HepG2 (cell line): ENCODE measurements around the gene GJB1. TPM values are rescaled to one million over a fixed set of nuclear protein-coding genes. Genes with fewer than 3 reads are reported as not detected.

ENCODE experiments used
- BHLHE40 ChIP-seq: IDR thresholded peaks from 2 replicates; pipeline ENCODE4 v1.6.1; 2011; ENCODE audit warnings: low read length, improper control_type of control experiment
- ELF3 ChIP-seq: IDR thresholded peaks from 2 replicates; pipeline ENCODE4 v1.6.1; 2016; ENCODE audit warnings: missing genetic modification reagents, missing compliant biosample characterization
- HOXA3 ChIP-seq: sonication (generic); formaldehyde crosslinking; IDR thresholded peaks from 2 replicates; pipeline ENCODE4 v1.5.0; 2020; ENCODE audit warnings: missing genetic modification reagents
- IRX3 ChIP-seq: sonication (generic); formaldehyde crosslinking; IDR thresholded peaks from 2 replicates; pipeline ENCODE4 v1.8.1; 2023; ENCODE audit warnings: mild to moderate bottlenecking, low read depth, missing genetic modification reagents, borderline replicate concordance
- KIAA2018 ChIP-seq: sonication (generic); formaldehyde crosslinking; IDR thresholded peaks from 2 replicates; pipeline ENCODE4 v1.5.0; 2020; ENCODE audit warnings: mild to moderate bottlenecking, missing genetic modification reagents, borderline replicate concordance
- MEIS2 ChIP-seq: sonication (generic); formaldehyde crosslinking; IDR thresholded peaks from 2 replicates; pipeline ENCODE4 v1.9.0; 2021; ENCODE audit warnings: mild to moderate bottlenecking, missing genetic modification reagents
- MYC ChIP-seq: sonication (generic); formaldehyde crosslinking; IDR thresholded peaks from 2 replicates; pipeline ENCODE4 v1.9.0; 2021; ENCODE audit warnings: missing genetic modification reagents, borderline replicate concordance
- SOX6 ChIP-seq, 2 experiments: fragments of 450-650 bp in 1 of 2; sonication (generic) in 1 of 2; formaldehyde crosslinking in 1 of 2; IDR thresholded peaks; 2 replicates each; pipeline versions ENCODE4 v1.4.0 to v1.6.1; 2017 to 2020; ENCODE audit warnings: antibody characterized with exemption in 1 of 2, mild to moderate bottlenecking in 1 of 2, missing genetic modification reagents in 1 of 2
- TCF7L2 ChIP-seq: IDR thresholded peaks from 2 replicates; pipeline ENCODE4 v1.6.1; 2011; ENCODE audit warnings: mild to moderate bottlenecking, low read depth, low read length, moderate library complexity
- ZC3H4 ChIP-seq: sonication (generic); formaldehyde crosslinking; IDR thresholded peaks from 2 replicates; pipeline ENCODE4 v1.4.0; 2020; ENCODE audit warnings: missing genetic modification reagents, borderline replicate concordance
- ZNF460 ChIP-seq: sonication (generic); formaldehyde crosslinking; IDR thresholded peaks from 2 replicates; pipeline ENCODE4 v1.5.1; 2020; ENCODE audit warnings: missing genetic modification reagents, mild to moderate bottlenecking, borderline replicate concordance
- ZSCAN25 ChIP-seq: sonication (generic); formaldehyde crosslinking; IDR thresholded peaks from 2 replicates; pipeline ENCODE4 v1.8.0; 2022; ENCODE audit warnings: mild to moderate bottlenecking, missing genetic modification reagents
- ZSCAN31 ChIP-seq: sonication (generic); formaldehyde crosslinking; IDR thresholded peaks from 2 replicates; pipeline ENCODE4 v1.5.0; 2020; ENCODE audit warnings: low read depth, mild to moderate bottlenecking, missing genetic modification reagents
- ZZZ3 ChIP-seq: sonication (generic); formaldehyde crosslinking; IDR thresholded peaks from 2 replicates; pipeline ENCODE4 v1.4.0; 2020; ENCODE audit warnings: missing genetic modification reagents, mild to moderate bottlenecking, borderline replicate concordance
- polyA plus RNA-seq, 8 experiments: library from polyadenylated mRNA; depleted of rRNA in 3 of 8; stranded (reverse) in 7 of 8; unstranded in 1 of 8; fragments of >200 nt; fragmentation: Illumina TruSeq in 4 of 8; extraction: Trizol in 4 of 8; gene quantifications; 2 replicates each; pipeline versions ENCODE4 v1.2.1 to v1.2.3, GENCODE V29; 2011 to 2016; ENCODE audit warnings: low read depth in 4 of 8, missing spikeins in 1 of 8, mixed read lengths in 1 of 8; ENCODE audit not compliant: insufficient read depth in 1 of 8
- total RNA-seq, 5 experiments: library from RNA; depleted of rRNA; stranded (reverse); fragments of >200 nt; fragmentation: Illumina TruSeq; extraction: Trizol; gene quantifications; 2 replicates each; pipeline ENCODE4 v1.2.3, GENCODE V29; 2016; ENCODE audit warnings: low read depth in 1 of 5
- TF ChIP-seq, protein P1 (sequence below): sonication (generic); formaldehyde crosslinking; IDR thresholded peaks from 2 replicates; pipeline ENCODE4 v1.4.0; 2020; ENCODE audit warnings: missing genetic modification reagents

The GJB1 gene
- total and polyA plus RNA-seq, 2 of the 13 experiments (the other 11 are each of a cell fraction or from before 2014, with no cell fraction given): 111 to 161 TPM

DNA sequence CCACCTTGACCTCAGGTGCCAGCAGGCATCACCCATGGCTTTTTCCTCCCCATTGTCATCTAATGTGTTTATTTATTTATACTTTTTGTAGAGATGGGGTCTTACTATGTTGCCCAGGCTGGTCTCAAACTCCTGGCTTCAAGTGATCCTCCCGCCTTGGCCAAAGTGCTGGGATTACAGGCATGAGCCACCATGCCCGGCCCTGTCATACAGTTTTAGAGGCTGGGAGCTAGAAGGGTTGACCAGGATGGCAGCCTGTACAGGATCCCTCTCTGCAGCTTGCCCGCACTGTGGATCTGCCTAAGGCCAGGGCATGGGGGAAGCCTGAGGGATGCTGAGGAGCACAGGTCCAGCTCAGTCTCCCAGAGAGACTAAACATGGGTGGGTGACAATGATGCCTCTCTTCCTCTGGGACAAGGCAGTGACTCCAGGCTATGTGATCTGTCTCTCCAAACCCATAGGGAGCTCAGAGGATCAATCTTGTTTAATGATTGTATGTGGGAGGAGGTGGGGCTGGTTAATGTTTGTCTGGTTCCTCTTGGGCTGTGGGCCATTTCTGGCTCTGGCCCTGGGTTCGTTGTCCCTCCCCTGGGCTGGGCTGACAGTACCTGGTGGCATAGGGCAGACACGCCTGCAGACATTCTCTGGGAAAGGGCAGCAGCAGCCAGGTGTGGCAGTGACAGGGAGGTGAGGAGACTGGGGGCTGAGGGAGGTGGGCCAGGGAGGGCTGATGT is 8.3 kb upstream of the GJB1 start (continued):
- no peak for TF ChIP-seq KIAA2018 (CRISPR knock-in tag)
- TF ChIP-seq TCF7L2: no peak
- TF ChIP-seq BHLHE40: no peak
- TF ChIP-seq IRX3 (CRISPR knock-in tag): no peak
- TF ChIP-seq ZSCAN25: peak; percentile 24; the same call in 1 of the 2 replicates
- TF ChIP-seq ZSCAN31 (CRISPR knock-in tag): peak; percentile 68; the same call in 1 of the 2 replicates
- no peak for TF ChIP-seq ZC3H4 (CRISPR knock-in tag)
- 0 out of 2 replicates have a peak, but pooled peaks have one; percentile 52 for TF ChIP-seq MEIS2 (CRISPR knock-in tag)
- no peak for TF ChIP-seq ZZZ3 (CRISPR knock-in tag)
- peak; percentile 9; the same call in 1 of the 2 replicates for TF ChIP-seq ELF3 (CRISPR knock-in tag)
- TF ChIP-seq HOXA3: peak; percentile 15; the same call in 1 of the 2 replicates
- no peak for TF ChIP-seq ZNF460 (CRISPR knock-in tag)
- TF ChIP-seq SOX6 (IDR thresholded peaks at IDR 0.05): no peak
- TF ChIP-seq SOX6 (CRISPR knock-in tag; IDR thresholded peaks at IDR 0.05): 0 out of 2 replicates have a peak, but pooled peaks have one; percentile 18
- 0 out of 2 replicates have a peak, but pooled peaks have one; percentile 16 for TF ChIP-seq MYC
- TF ChIP-seq, protein P1, sequence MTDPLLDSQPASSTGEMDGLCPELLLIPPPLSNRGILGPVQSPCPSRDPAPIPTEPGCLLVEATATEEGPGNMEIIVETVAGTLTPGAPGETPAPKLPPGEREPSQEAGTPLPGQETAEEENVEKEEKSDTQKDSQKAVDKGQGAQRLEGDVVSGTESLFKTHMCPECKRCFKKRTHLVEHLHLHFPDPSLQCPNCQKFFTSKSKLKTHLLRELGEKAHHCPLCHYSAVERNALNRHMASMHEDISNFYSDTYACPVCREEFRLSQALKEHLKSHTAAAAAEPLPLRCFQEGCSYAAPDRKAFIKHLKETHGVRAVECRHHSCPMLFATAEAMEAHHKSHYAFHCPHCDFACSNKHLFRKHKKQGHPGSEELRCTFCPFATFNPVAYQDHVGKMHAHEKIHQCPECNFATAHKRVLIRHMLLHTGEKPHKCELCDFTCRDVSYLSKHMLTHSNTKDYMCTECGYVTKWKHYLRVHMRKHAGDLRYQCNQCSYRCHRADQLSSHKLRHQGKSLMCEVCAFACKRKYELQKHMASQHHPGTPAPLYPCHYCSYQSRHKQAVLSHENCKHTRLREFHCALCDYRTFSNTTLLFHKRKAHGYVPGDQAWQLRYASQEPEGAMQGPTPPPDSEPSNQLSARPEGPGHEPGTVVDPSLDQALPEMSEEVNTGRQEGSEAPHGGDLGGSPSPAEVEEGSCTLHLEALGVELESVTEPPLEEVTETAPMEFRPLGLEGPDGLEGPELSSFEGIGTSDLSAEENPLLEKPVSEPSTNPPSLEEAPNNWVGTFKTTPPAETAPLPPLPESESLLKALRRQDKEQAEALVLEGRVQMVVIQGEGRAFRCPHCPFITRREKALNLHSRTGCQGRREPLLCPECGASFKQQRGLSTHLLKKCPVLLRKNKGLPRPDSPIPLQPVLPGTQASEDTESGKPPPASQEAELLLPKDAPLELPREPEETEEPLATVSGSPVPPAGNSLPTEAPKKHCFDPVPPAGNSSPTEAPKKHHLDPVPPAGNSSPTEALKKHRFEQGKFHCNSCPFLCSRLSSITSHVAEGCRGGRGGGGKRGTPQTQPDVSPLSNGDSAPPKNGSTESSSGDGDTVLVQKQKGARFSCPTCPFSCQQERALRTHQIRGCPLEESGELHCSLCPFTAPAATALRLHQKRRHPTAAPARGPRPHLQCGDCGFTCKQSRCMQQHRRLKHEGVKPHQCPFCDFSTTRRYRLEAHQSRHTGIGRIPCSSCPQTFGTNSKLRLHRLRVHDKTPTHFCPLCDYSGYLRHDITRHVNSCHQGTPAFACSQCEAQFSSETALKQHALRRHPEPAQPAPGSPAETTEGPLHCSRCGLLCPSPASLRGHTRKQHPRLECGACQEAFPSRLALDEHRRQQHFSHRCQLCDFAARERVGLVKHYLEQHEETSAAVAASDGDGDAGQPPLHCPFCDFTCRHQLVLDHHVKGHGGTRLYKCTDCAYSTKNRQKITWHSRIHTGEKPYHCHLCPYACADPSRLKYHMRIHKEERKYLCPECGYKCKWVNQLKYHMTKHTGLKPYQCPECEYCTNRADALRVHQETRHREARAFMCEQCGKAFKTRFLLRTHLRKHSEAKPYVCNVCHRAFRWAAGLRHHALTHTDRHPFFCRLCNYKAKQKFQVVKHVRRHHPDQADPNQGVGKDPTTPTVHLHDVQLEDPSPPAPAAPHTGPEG (CRISPR knock-in tag): 0 out of 2 replicates have a peak, but pooled peaks have one; percentile 34
